ENCODE data around the gene BRWD1.

GRCh38 chr21:39148975-39149374, 164.5 kb downstream of the BRWD1 start:
- TF ChIP-seq KDM5B (CRISPR knock-in tag; IDR thresholded peaks at IDR 0.05; ENCODE audit: borderline replicate concordance) (no peak), IRF2 (CRISPR knock-in tag; IDR thresholded peaks at IDR 0.05) (no peak), ZNF180 (CRISPR knock-in tag; IDR thresholded peaks at IDR 0.05; ENCODE audit: borderline replicate concordance, low read depth) (no peak)
